ENCODE data around the gene RSBN1. TPM values are rescaled to one million over a fixed set of nuclear protein-coding genes. Genes with fewer than 3 reads are reported as not detected.

The RSBN1 gene
- total RNA-seq, 1 experiment from 2014 or later, result 10.7 TPM

DNA sequence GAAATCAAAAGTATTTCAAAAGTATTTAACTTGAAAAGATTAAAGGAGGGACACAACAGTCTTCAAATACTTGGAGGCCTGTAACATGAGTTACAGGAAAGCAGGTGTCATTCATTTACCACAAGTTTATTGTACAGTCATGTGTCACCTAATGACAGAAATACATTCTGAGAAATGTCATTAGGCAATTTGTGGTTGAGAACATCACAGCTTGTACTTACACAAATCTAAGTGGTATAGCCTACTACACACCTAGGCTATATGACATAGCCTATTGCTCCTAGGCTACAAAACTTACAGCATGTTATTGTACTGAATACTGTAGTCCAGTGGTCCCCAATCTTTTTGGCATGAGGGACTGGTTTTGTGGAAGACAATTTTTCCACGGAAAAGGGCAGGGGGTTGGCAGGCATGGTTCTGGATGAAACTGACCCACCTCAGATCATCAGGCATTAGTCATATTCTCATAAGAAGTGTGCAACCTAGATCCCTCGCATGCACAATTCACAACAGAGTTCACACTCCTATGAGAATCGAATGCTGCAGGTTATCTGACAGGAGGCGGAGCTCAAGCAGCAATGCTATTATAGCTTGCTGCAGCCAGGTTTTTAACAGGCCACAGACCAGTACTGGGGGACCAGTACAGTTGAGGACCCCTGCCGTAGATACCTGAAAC is 28.0 kb downstream of the RSBN1 start:
- TF ChIP-seq TCF7L2 (IDR thresholded peaks at IDR 0.05; ENCODE audit: low read depth, low read length), result no peak
- TF ChIP-seq SIN3A (IDR thresholded peaks at IDR 0.05; ENCODE audit: borderline replicate concordance, insufficient read depth, low read depth, low read length), result no peak
- TF ChIP-seq POLR2AphosphoS5 (IDR thresholded peaks at IDR 0.05; ENCODE audit: low read depth, low read length), result no peak
- TF ChIP-seq, protein P1, sequence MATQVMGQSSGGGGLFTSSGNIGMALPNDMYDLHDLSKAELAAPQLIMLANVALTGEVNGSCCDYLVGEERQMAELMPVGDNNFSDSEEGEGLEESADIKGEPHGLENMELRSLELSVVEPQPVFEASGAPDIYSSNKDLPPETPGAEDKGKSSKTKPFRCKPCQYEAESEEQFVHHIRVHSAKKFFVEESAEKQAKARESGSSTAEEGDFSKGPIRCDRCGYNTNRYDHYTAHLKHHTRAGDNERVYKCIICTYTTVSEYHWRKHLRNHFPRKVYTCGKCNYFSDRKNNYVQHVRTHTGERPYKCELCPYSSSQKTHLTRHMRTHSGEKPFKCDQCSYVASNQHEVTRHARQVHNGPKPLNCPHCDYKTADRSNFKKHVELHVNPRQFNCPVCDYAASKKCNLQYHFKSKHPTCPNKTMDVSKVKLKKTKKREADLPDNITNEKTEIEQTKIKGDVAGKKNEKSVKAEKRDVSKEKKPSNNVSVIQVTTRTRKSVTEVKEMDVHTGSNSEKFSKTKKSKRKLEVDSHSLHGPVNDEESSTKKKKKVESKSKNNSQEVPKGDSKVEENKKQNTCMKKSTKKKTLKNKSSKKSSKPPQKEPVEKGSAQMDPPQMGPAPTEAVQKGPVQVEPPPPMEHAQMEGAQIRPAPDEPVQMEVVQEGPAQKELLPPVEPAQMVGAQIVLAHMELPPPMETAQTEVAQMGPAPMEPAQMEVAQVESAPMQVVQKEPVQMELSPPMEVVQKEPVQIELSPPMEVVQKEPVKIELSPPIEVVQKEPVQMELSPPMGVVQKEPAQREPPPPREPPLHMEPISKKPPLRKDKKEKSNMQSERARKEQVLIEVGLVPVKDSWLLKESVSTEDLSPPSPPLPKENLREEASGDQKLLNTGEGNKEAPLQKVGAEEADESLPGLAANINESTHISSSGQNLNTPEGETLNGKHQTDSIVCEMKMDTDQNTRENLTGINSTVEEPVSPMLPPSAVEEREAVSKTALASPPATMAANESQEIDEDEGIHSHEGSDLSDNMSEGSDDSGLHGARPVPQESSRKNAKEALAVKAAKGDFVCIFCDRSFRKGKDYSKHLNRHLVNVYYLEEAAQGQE (IDR thresholded peaks at IDR 0.05; ENCODE audit: insufficient read depth in 1 of 2, low read depth in 2 of 2, low read length in 1 of 2), result no peak
- in situ Hi-C loops (cut with HindIII; ENCODE audit: low pct_unique_long_range_greater_than_20kb, low sequenced_read_pairs), result no loop called here
- POLR2A ChIA-PET, result interaction anchor here (0.7 kb wide), 1 partner anchor 15 kb away, joined by 3 read pairs; no protein-coding TSS in a partner anchor
- no peaks in the 10 kb centered on the region for H3K27me3 ChIP-seq (ENCODE audit: control insufficient read depth, insufficient read depth, low read length)
- no peaks in the 10 kb centered on the region for H3K9me3 ChIP-seq (ENCODE audit: control insufficient read depth, insufficient read depth, low read depth, low read length)
- CTCF ChIA-PET, result no interaction called here
- ATAC-seq (no peak), DNase-seq (ENCODE audit: low read depth, low spot score) (no peak)
- H3K4me1 ChIP-seq (ENCODE audit: control insufficient read depth, insufficient read depth, low read length), result no peaks in the 10 kb centered on the region
- no peak overlapping the region for H3K27ac ChIP-seq (ENCODE audit: low read length)
- intact Hi-C loops (cut with micrococcal nuclease; ENCODE audit: unreplicated experiment), result no loop called here
- no peaks in the 10 kb centered on the region for H3K36me3 ChIP-seq (ENCODE audit: control insufficient read depth, insufficient read depth, low read length)
- H3K4me3 ChIP-seq (ENCODE audit: low read depth in 2 of 2, low read length in 2 of 2), result no peak overlapping the region
- no TSS peak for BruUV-seq (replicated peaks)

DNA sequence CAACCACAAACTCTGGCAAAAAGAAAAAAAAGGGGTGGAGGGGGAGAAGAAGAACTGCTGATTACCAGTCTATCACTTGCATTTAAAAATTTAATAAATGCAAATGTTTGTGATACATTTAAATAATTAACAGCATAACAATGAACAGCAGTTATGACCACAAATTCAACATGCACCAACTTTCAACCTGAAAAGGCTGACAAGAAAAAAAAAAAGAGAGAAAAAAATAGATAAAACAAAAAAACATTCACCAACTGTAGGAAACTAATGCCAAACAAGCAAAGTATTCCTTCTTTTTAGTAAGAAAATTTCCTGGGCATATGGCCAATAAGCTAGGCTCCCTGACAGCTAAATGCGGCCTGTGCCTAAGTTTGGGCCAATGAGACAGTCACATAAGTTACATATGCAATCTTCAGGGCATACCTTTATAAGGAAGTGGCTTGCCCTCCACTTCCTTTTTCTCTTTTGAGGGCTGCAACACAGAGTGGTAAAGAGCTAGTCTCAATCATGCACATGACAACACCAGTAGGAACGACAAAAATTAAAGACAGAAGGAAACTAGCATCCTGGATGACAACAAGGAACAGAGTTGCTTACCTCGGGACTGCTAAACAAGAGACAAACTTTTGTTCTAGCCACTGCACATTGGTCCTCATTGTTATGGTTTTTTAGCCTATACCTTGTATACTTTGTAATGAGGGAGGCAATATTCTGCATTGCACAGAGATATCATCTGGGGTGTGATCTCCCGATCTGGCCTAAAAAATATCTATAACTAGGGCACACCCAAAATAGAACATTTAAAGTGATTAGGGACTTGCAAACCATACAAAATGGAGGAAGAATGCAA is 28.8 kb downstream of the RSBN1 start:
- Histone ChIP-seq H3K4me3 (ENCODE audit: low read depth in 2 of 2, low read length in 2 of 2) (no peak overlapping the region), H3K27me3 (ENCODE audit: control insufficient read depth, insufficient read depth, low read length) (no peaks in the 10 kb centered on the region), H3K9me3 (ENCODE audit: control insufficient read depth, insufficient read depth, low read depth, low read length) (no peaks in the 10 kb centered on the region), H3K27ac (ENCODE audit: low read length) (no peak overlapping the region), H3K36me3 (ENCODE audit: control insufficient read depth, insufficient read depth, low read length) (no peaks in the 10 kb centered on the region), H3K4me1 (ENCODE audit: control insufficient read depth, insufficient read depth, low read length) (no peaks in the 10 kb centered on the region)
- TF ChIP-seq, protein P1 (IDR thresholded peaks at IDR 0.05; ENCODE audit: insufficient read depth in 1 of 2, low read depth in 2 of 2, low read length in 1 of 2), result no peak
- TF ChIP-seq POLR2AphosphoS5 (IDR thresholded peaks at IDR 0.05; ENCODE audit: low read depth, low read length), result no peak
- TF ChIP-seq, protein P2, sequence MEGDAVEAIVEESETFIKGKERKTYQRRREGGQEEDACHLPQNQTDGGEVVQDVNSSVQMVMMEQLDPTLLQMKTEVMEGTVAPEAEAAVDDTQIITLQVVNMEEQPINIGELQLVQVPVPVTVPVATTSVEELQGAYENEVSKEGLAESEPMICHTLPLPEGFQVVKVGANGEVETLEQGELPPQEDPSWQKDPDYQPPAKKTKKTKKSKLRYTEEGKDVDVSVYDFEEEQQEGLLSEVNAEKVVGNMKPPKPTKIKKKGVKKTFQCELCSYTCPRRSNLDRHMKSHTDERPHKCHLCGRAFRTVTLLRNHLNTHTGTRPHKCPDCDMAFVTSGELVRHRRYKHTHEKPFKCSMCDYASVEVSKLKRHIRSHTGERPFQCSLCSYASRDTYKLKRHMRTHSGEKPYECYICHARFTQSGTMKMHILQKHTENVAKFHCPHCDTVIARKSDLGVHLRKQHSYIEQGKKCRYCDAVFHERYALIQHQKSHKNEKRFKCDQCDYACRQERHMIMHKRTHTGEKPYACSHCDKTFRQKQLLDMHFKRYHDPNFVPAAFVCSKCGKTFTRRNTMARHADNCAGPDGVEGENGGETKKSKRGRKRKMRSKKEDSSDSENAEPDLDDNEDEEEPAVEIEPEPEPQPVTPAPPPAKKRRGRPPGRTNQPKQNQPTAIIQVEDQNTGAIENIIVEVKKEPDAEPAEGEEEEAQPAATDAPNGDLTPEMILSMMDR (IDR thresholded peaks at IDR 0.05), result no peak
- TF ChIP-seq TCF7L2 (IDR thresholded peaks at IDR 0.05; ENCODE audit: low read depth, low read length), result no peak
- CTCF ChIA-PET, result no interaction called here
- in situ Hi-C loops (cut with HindIII; ENCODE audit: low pct_unique_long_range_greater_than_20kb, low sequenced_read_pairs) (no loop called here), intact Hi-C loops (cut with micrococcal nuclease; ENCODE audit: unreplicated experiment) (no loop called here)
- DNase-seq (ENCODE audit: low read depth, low spot score), result no peak
- BruUV-seq (replicated peaks), result no TSS peak
- ATAC-seq, result no peak
- POLR2A ChIA-PET, result no interaction called here
